HEK293 (cell line): ENCODE results near the gene SLF1.

Experiments
- CTCF ChIA-PET: fragments of 350-600 bp; formaldehyde crosslinking; extraction: SDS; loops from one replicate; lab custom pipeline; 2021; ENCODE audit warnings: antibody characterized with exemption; lab: Yijun Ruan, JAX
- POLR2A ChIA-PET: fragments of 300-600 bp; formaldehyde crosslinking; extraction: SDS; loops from one replicate; lab custom pipeline; 2020; ENCODE audit warnings: antibody characterized with exemption, inconsistent platforms; lab: Yijun Ruan, JAX
- H3K27ac ChIP-seq: fragments of 200-500 bp; sonication (Bioruptor generic); 2 replicates; pipeline ENCODE4 v1.5.1; 2014; ENCODE audit warnings: low read depth, low read length, control low read depth, inconsistent platforms; ENCODE audit errors: extremely low read depth
- H3K36me3 ChIP-seq, 2 experiments: fragments of 200-500 bp in 1 of 2; sonication (Bioruptor generic) in 1 of 2; 1 replicate in 1 of 2; 2 replicates in 1 of 2; pipeline ENCODE4 v1.5.1; 2014 to 2017; ENCODE audit warnings: inconsistent platforms in 2 of 2, low read length in 2 of 2; ENCODE audit not compliant: control insufficient read depth in 2 of 2, insufficient read depth in 1 of 2
- H3K4me1 ChIP-seq: fragments of 200-500 bp; sonication (Bioruptor generic); 2 replicates; pipeline ENCODE4 v1.5.1; 2014; ENCODE audit warnings: mild to moderate bottlenecking, low read length, inconsistent platforms; ENCODE audit not compliant: control insufficient read depth, insufficient read depth
- H3K4me3 ChIP-seq: 2 replicates; pipeline ENCODE4 v1.5.1; 2011; ENCODE audit warnings: low read depth, mild to moderate bottlenecking, control low read depth, low read length, moderate library complexity
- H3K9me3 ChIP-seq: fragments of 200-500 bp; sonication (Bioruptor generic); 2 replicates; pipeline ENCODE4 v1.5.1; 2014; ENCODE audit warnings: low read depth, low read length, inconsistent platforms; ENCODE audit not compliant: control insufficient read depth, insufficient read depth
- EGR2 ChIP-seq: fragments of 450-650 bp; formaldehyde crosslinking; IDR thresholded peaks from 2 replicates; pipeline ENCODE4 v1.5.1; 2016; ENCODE audit warnings: low read depth, missing biosample characterization, missing genetic modification characterization
- GLIS1 ChIP-seq: fragments of 450-650 bp; formaldehyde crosslinking; IDR thresholded peaks from 2 replicates; pipeline ENCODE4 v1.5.1; 2016; ENCODE audit warnings: missing biosample characterization, missing genetic modification characterization
- IKZF3 ChIP-seq: fragments of 450-650 bp; IDR thresholded peaks from 2 replicates; pipeline ENCODE4 v1.5.0; 2018; ENCODE audit warnings: missing biosample characterization, mild to moderate bottlenecking, missing genetic modification characterization, moderate library complexity
- KLF16 ChIP-seq: fragments of 450-650 bp; formaldehyde crosslinking; IDR thresholded peaks from 2 replicates; pipeline ENCODE4 v1.5.1; 2017; ENCODE audit warnings: missing biosample characterization, missing genetic modification characterization
- MZF1 ChIP-seq: fragments of 450-650 bp; formaldehyde crosslinking; IDR thresholded peaks from 2 replicates; pipeline ENCODE4 v1.5.1; 2017; ENCODE audit warnings: missing biosample characterization, missing genetic modification characterization, borderline replicate concordance
- SETDB1 ChIP-seq: IDR thresholded peaks from one replicate; pipeline ENCODE4 v1.6.1; 2017; ENCODE audit warnings: mild to moderate bottlenecking, low read length, moderate library complexity, mixed read lengths; ENCODE audit not compliant: insufficient read length
- SP3 ChIP-seq: fragments of 450-650 bp; formaldehyde crosslinking; IDR thresholded peaks from 2 replicates; pipeline ENCODE4 v1.5.1; 2016; ENCODE audit warnings: missing biosample characterization, missing genetic modification characterization
- WT1 ChIP-seq: fragments of 450-650 bp; formaldehyde crosslinking; IDR thresholded peaks from 2 replicates; pipeline ENCODE4 v1.5.1; 2016; ENCODE audit warnings: missing biosample characterization, missing genetic modification characterization
- ZBTB17 ChIP-seq: fragments of 450-650 bp; formaldehyde crosslinking; IDR thresholded peaks from 2 replicates; pipeline ENCODE4 v1.5.1; 2016; ENCODE audit warnings: missing biosample characterization, missing genetic modification characterization
- ZBTB20 ChIP-seq: fragments of 450-650 bp; formaldehyde crosslinking; IDR thresholded peaks from 2 replicates; pipeline ENCODE4 v1.5.1; 2016; ENCODE audit warnings: missing biosample characterization, missing genetic modification characterization
- ZFHX2 ChIP-seq: fragments of 450-650 bp; formaldehyde crosslinking; conservative IDR thresholded peaks from 2 replicates; pipeline ENCODE4 v1.5.1; 2016; ENCODE audit warnings: missing biosample characterization, missing genetic modification characterization
- ZNF10 ChIP-seq: fragments of 450-650 bp; formaldehyde crosslinking; IDR thresholded peaks from 2 replicates; pipeline ENCODE4 v1.5.1; 2017; ENCODE audit warnings: missing biosample characterization, missing genetic modification characterization
- ZNF239 ChIP-seq: fragments of 450-650 bp; formaldehyde crosslinking; IDR thresholded peaks from 2 replicates; pipeline ENCODE4 v1.5.1; 2016; ENCODE audit warnings: missing biosample characterization, missing genetic modification characterization
- ZNF335 ChIP-seq: fragments of 450-650 bp; formaldehyde crosslinking; conservative IDR thresholded peaks from 2 replicates; pipeline ENCODE4 v1.5.1; 2016; ENCODE audit warnings: missing biosample characterization, missing genetic modification characterization
- ZNF521 ChIP-seq: fragments of 450-650 bp; formaldehyde crosslinking; IDR thresholded peaks from 2 replicates; pipeline ENCODE4 v1.5.1; 2017; ENCODE audit warnings: missing biosample characterization, mild to moderate bottlenecking, missing genetic modification characterization
- ZNF529 ChIP-seq: fragments of 450-650 bp; formaldehyde crosslinking; IDR thresholded peaks from 2 replicates; pipeline ENCODE4 v1.5.1; 2017; ENCODE audit warnings: missing genetic modification characterization, missing biosample characterization; ENCODE audit not compliant: insufficient replicate concordance
- ZNF670 ChIP-seq: fragments of 450-650 bp; formaldehyde crosslinking; IDR thresholded peaks from 2 replicates; pipeline ENCODE4 v1.5.1; 2016; ENCODE audit warnings: missing biosample characterization, missing genetic modification characterization, low read depth
- TF ChIP-seq, protein P1 (sequence below): fragments of 450-650 bp; formaldehyde crosslinking; IDR thresholded peaks from 2 replicates; pipeline ENCODE4 v1.5.1; 2016; ENCODE audit warnings: missing biosample characterization, missing genetic modification characterization
- TF ChIP-seq, protein P2 (sequence below): sonication (generic); formaldehyde crosslinking; IDR thresholded peaks from 2 replicates; pipeline ENCODE4 v1.8.1; 2022; ENCODE audit warnings: mild to moderate bottlenecking, moderate library complexity, missing genetic modification reagents
- TF ChIP-seq, protein P3 (sequence below): fragments of 450-650 bp; formaldehyde crosslinking; IDR thresholded peaks from 2 replicates; pipeline ENCODE4 v1.5.1; 2016; ENCODE audit warnings: missing biosample characterization, missing genetic modification characterization, low read depth
- TF ChIP-seq, protein P4 (sequence below): fragments of 450-650 bp; formaldehyde crosslinking; IDR thresholded peaks from 2 replicates; pipeline ENCODE4 v1.5.1; 2017; ENCODE audit warnings: missing biosample characterization, missing genetic modification characterization
- TF ChIP-seq, protein P5 (sequence below): fragments of 450-650 bp; formaldehyde crosslinking; IDR thresholded peaks from 2 replicates; pipeline ENCODE4 v1.5.1; 2016; ENCODE audit warnings: missing biosample characterization, missing genetic modification characterization, low read depth
- TF ChIP-seq, protein P6 (sequence below): fragments of 450-650 bp; formaldehyde crosslinking; IDR thresholded peaks from 2 replicates; pipeline ENCODE4 v1.5.1; 2017; ENCODE audit warnings: missing biosample characterization, mild to moderate bottlenecking, missing genetic modification characterization, moderate library complexity
- TF ChIP-seq, protein P7 (sequence below): fragments of 450-650 bp; formaldehyde crosslinking; IDR thresholded peaks from 2 replicates; pipeline ENCODE4 v1.5.1; 2017; ENCODE audit warnings: missing biosample characterization, missing genetic modification characterization

Gene SLF1

DNA sequence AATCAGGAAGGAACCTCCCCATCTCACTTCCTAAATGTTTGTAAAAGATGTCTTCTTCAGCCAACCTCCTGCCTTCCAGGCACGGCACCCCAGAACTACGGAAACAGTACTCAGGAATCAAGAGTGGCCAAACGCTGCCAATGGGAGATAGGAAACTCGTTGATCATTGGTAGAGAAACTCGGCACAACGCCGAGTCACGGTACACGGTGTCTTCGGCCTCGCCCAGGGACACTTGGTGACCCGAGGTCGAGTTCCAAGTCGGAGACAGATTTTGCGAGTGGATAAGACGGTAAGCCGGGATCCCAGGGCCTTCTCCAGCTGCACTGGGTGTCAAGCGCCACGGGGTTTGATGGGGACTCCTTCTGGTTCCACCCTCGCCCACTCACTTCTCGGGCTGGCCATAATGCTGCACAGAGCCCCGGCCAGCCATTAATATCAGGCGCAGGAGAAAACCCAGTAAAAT lies 408 bp upstream of the SLF1 start:
- ChIA-PET CTCF (no interaction called here), POLR2A (interaction anchor here (0.8 to 1.3 kb wide), 3 partner anchors 8 to 120 kb away, joined by 4 read pairs; no protein-coding TSS in a partner anchor)
- no peaks in the 10 kb centered on the region for H3K9me3 ChIP-seq
- H3K4me3 ChIP-seq: peak overlapping the region; percentile 99
- peaks cover 20% of the 10 kb centered on the region; the same call in 1 of the 2 replicates for H3K4me1 ChIP-seq
- no peaks in the 10 kb centered on the region for H3K36me3 ChIP-seq
- no peak for TF ChIP-seq GLIS1 (tag by site-specific recombination)
- TF ChIP-seq, protein P1, sequence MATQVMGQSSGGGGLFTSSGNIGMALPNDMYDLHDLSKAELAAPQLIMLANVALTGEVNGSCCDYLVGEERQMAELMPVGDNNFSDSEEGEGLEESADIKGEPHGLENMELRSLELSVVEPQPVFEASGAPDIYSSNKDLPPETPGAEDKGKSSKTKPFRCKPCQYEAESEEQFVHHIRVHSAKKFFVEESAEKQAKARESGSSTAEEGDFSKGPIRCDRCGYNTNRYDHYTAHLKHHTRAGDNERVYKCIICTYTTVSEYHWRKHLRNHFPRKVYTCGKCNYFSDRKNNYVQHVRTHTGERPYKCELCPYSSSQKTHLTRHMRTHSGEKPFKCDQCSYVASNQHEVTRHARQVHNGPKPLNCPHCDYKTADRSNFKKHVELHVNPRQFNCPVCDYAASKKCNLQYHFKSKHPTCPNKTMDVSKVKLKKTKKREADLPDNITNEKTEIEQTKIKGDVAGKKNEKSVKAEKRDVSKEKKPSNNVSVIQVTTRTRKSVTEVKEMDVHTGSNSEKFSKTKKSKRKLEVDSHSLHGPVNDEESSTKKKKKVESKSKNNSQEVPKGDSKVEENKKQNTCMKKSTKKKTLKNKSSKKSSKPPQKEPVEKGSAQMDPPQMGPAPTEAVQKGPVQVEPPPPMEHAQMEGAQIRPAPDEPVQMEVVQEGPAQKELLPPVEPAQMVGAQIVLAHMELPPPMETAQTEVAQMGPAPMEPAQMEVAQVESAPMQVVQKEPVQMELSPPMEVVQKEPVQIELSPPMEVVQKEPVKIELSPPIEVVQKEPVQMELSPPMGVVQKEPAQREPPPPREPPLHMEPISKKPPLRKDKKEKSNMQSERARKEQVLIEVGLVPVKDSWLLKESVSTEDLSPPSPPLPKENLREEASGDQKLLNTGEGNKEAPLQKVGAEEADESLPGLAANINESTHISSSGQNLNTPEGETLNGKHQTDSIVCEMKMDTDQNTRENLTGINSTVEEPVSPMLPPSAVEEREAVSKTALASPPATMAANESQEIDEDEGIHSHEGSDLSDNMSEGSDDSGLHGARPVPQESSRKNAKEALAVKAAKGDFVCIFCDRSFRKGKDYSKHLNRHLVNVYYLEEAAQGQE (tag by site-specific recombination): no peak
- TF ChIP-seq ZNF670 (tag by site-specific recombination): no peak
- TF ChIP-seq ZNF335 (tag by site-specific recombination): peak; percentile 78
- TF ChIP-seq ZNF529 (tag by site-specific recombination): no peak
- TF ChIP-seq SP3 (tag by site-specific recombination): no peak
- TF ChIP-seq ZNF239: no peak
- no peak for TF ChIP-seq KLF16 (tag by site-specific recombination)
- TF ChIP-seq, protein P2, sequence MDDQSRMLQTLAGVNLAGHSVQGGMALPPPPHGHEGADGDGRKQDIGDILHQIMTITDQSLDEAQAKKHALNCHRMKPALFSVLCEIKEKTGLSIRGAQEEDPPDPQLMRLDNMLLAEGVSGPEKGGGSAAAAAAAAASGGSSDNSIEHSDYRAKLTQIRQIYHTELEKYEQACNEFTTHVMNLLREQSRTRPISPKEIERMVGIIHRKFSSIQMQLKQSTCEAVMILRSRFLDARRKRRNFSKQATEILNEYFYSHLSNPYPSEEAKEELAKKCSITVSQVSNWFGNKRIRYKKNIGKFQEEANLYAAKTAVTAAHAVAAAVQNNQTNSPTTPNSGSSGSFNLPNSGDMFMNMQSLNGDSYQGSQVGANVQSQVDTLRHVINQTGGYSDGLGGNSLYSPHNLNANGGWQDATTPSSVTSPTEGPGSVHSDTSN (CRISPR knock-in tag): no peak
- TF ChIP-seq ZBTB17 (tag by site-specific recombination): peak; percentile 93
- TF ChIP-seq WT1 (tag by site-specific recombination): peak; percentile 25; the same call in 1 of the 2 replicates
- peak; percentile 37 for TF ChIP-seq ZFHX2 (tag by site-specific recombination)
- TF ChIP-seq, protein P3, sequence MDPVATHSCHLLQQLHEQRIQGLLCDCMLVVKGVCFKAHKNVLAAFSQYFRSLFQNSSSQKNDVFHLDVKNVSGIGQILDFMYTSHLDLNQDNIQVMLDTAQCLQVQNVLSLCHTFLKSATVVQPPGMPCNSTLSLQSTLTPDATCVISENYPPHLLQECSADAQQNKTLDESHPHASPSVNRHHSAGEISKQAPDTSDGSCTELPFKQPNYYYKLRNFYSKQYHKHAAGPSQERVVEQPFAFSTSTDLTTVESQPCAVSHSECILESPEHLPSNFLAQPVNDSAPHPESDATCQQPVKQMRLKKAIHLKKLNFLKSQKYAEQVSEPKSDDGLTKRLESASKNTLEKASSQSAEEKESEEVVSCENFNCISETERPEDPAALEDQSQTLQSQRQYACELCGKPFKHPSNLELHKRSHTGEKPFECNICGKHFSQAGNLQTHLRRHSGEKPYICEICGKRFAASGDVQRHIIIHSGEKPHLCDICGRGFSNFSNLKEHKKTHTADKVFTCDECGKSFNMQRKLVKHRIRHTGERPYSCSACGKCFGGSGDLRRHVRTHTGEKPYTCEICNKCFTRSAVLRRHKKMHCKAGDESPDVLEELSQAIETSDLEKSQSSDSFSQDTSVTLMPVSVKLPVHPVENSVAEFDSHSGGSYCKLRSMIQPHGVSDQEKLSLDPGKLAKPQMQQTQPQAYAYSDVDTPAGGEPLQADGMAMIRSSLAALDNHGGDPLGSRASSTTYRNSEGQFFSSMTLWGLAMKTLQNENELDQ (tag by site-specific recombination): no peak
- 0 out of 2 replicates have a peak, but pooled peaks have one; percentile 15 for TF ChIP-seq EGR2 (tag by site-specific recombination)
- TF ChIP-seq, protein P4, sequence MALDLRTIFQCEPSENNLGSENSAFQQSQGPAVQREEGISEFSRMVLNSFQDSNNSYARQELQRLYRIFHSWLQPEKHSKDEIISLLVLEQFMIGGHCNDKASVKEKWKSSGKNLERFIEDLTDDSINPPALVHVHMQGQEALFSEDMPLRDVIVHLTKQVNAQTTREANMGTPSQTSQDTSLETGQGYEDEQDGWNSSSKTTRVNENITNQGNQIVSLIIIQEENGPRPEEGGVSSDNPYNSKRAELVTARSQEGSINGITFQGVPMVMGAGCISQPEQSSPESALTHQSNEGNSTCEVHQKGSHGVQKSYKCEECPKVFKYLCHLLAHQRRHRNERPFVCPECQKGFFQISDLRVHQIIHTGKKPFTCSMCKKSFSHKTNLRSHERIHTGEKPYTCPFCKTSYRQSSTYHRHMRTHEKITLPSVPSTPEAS (tag by site-specific recombination): no peak
- TF ChIP-seq, protein P5, sequence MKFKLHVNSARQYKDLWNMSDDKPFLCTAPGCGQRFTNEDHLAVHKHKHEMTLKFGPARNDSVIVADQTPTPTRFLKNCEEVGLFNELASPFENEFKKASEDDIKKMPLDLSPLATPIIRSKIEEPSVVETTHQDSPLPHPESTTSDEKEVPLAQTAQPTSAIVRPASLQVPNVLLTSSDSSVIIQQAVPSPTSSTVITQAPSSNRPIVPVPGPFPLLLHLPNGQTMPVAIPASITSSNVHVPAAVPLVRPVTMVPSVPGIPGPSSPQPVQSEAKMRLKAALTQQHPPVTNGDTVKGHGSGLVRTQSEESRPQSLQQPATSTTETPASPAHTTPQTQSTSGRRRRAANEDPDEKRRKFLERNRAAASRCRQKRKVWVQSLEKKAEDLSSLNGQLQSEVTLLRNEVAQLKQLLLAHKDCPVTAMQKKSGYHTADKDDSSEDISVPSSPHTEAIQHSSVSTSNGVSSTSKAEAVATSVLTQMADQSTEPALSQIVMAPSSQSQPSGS (tag by site-specific recombination): no peak
- TF ChIP-seq ZNF10 (tag by site-specific recombination): peak; percentile 55; the same call in 1 of the 2 replicates
- TF ChIP-seq ZBTB20 (tag by site-specific recombination): peak; percentile 89
- TF ChIP-seq ZNF521 (tag by site-specific recombination): no peak
- peak; percentile 19; the same call in 1 of the 2 replicates for TF ChIP-seq IKZF3
- TF ChIP-seq, protein P6, sequence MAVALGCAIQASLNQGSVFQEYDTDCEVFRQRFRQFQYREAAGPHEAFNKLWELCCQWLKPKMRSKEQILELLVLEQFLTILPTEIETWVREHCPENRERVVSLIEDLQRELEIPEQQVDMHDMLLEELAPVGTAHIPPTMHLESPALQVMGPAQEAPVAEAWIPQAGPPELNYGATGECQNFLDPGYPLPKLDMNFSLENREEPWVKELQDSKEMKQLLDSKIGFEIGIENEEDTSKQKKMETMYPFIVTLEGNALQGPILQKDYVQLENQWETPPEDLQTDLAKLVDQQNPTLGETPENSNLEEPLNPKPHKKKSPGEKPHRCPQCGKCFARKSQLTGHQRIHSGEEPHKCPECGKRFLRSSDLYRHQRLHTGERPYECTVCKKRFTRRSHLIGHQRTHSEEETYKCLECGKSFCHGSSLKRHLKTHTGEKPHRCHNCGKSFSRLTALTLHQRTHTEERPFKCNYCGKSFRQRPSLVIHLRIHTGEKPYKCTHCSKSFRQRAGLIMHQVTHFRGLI: 0 out of 2 replicates have a peak, but pooled peaks have one; percentile 15
- no peak for TF ChIP-seq SETDB1
- TF ChIP-seq, protein P7, sequence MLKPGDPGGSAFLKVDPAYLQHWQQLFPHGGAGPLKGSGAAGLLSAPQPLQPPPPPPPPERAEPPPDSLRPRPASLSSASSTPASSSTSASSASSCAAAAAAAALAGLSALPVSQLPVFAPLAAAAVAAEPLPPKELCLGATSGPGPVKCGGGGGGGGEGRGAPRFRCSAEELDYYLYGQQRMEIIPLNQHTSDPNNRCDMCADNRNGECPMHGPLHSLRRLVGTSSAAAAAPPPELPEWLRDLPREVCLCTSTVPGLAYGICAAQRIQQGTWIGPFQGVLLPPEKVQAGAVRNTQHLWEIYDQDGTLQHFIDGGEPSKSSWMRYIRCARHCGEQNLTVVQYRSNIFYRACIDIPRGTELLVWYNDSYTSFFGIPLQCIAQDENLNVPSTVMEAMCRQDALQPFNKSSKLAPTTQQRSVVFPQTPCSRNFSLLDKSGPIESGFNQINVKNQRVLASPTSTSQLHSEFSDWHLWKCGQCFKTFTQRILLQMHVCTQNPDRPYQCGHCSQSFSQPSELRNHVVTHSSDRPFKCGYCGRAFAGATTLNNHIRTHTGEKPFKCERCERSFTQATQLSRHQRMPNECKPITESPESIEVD: no peak
- no peak for TF ChIP-seq MZF1 (tag by site-specific recombination)
- H3K27ac ChIP-seq: peak overlapping the region; percentile 86
